ENCODE results near the gene CTSH.
"Not testable (repeated sequence)": the region's sequence is repeated elsewhere in the genome, so short reads cannot be mapped to it uniquely, and the experiment has no call there.

CTSH gene

GRCh38 chr15:78921940-78922339 lies 22.9 kb downstream of the CTSH start:
- no peak for FAIRE-seq

GRCh38 chr15:78921517-78921916 lies 23.3 kb downstream of the CTSH start:
- no peak for FAIRE-seq

DNA sequence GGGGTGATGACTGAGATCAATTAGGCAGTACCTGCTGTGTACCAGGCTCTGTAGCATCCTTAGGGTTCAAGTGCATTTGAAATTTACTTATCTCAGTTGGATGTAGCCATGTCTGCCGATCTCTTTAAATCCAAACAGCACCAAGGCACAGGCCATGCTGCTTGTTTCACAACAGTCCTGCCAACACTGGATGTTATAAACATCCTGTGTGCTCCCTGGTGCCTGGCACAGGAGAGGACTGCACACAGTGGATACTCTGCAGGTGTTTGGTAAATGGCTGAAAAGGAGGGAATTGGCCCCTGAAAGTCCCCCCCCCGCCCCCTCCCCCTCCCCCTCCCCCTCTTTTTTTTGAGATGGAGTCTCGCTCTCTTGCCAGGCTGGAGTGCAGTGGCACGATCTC lies 27.0 kb downstream of the CTSH start:
- no peak for FAIRE-seq

GRCh38 chr15:78916088-78916487 lies 28.8 kb downstream of the CTSH start:
- FAIRE-seq, result no peak

- no peak for FAIRE-seq
These were observed 29.3 kb downstream of the CTSH start for GRCh38 chr15:78915341-78916087.

DNA sequence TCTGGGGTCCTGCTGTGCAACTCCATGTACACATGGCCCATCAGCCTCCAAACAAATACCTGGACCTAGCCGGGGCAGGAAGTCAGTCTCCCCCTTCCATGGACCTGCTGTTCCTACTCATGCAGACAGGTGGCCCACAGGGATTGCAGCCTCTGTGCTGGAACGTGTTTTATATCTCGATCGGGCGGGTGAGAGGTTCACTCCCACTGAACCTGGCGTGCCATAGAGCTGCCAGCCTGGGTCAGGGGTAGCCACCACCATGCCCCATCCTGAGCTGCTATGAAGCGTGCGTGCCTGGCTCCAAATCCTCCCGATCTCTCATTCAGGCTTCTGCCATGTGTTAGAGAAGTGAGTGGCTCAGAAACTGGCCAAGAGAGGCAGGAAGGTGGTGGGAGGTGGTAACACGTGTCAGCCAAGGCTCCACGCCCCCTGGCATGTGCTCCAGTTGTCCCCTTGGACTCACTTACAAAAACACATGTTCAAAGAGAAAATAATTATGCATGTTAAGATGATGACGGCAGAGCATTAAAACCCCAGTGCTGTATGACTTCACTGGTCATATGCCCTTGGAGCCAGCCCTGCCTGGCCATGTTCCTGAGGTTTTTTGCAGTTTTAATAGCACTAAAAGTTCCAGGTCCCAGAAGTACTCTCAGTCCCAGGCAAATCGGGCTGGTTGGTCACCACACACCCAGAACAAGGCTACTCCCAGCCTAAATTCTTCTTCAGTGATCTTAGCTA lies 30.6 kb downstream of the CTSH start:
- no peak for FAIRE-seq

GRCh38 chr15:78913012-78913411 lies 31.8 kb downstream of the CTSH start:
- no peak for FAIRE-seq

DNA sequence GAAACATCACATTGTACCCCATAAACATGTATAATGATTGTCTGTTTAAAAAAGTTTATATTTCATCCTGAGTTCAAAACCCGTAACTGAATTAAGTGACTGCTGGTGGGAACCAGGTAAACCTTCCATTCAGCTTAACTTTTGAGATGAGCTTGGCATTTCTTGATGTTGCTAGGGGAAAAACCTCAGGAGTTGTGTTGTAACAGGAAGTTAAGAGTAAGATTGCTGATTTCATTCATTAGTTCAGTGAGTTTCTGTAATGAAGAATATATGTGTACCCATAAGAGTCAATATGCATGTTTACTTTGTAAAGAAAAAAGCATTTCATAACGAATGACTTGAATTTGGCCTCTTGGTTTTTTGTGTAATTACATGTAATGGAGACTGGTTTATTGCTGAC lies 32.5 kb downstream of the CTSH start:
- FAIRE-seq, result no peak

DNA sequence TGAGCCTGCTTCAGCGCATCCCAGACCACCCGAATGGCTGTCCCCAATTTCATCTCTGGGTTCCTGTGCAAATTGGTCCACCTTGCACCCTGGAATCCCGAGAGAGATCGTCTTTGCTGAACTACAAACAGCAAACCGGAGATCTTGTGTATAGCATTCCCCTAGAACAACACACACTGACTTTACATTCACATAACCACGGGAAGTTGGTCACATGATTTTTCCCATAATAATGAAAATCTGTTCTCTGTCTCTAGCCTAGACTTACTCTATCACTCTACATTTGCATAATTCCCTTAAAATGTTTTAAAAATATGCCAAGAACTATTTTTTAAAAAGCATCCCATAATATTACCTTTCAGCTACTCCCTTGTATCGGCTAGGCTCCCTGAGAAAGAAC lies 34.6 kb downstream of the CTSH start:
- no peak for FAIRE-seq

DNA sequence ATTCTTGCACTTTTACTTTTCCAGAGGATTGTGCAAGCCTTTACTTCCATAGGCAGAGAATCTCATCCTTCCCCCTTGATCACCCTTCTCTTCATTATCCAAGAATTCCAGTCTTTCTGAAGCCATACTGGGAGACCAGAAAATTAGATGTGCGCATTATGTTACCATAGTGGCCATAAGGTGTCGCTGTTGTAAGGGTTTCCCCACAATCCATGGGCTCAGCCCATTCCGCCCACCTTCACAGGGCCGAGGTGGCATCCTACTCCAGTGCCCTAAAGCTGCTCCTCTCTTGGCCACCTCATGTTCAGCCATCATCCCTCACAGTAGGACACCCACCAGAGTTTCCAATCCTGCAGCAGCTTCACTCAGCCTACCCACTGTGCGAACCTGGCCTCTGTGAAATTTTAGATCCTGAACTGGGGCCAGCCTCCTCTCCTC lies 35.0 kb downstream of the CTSH start:
- no peak for FAIRE-seq

- no peak for FAIRE-seq
These were observed 35.6 kb downstream of the CTSH start for GRCh38 chr15:78909160-78909695.

GRCh38 chr15:78907577-78907976 lies 37.3 kb downstream of the CTSH start:
- FAIRE-seq, result no peak

DNA sequence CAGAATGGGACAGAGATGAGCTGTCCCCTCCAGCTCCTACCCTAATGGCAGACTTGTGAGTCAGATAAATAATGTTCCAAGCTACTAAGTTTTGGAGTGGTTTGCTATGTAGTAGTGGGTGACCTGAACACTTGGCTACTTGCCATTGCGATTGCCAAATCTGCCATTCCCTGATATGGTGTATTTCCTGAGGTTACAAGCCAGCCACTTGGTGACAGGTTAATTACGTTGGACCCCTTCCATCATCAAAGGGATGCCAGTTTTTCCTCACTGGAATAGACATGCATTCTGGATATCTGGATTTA lies 38.6 kb downstream of the CTSH start:
- no peak for FAIRE-seq

GRCh38 chr15:78904599-78905358 lies 40.1 kb downstream of the CTSH start:
- no peak for FAIRE-seq

DNA sequence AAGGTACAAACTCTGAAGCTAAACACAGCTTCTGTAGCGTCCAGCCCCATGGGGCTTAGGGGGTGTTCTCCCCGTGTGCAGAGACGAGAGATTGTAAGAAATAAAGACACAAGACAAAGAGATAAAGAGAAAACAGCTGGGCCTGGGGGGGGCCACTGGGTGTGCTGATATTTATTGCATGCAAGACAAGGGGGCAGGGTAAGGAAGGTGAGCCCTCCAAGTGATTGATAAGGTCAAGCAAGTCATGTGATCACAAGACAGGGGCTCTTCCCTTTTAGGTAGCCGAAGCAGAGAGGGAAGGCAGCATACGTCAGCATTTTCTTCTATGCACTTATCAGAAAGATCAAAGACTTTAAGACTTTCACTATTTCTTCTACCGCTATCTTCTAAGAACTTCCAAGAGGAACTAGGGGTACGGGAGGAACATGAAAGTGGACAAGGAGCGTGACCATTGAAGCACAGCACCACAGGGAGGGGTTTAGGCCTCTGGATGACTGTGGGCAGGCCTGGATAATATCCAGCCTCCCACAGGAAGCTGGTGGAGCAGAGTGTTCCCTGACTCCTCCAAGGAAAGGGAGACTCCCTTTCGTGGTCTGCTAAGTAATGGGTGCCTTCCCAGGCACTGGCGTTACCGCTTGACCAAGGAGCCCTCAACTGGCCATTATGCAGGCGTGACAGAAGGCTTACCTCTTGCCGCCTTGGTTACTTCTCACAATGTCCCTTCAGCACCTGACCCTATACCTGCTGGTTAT lies 42.4 kb downstream of the CTSH start:
- FAIRE-seq, result not testable (repeated sequence)

GRCh38 chr15:78900819-78901533 lies 43.9 kb downstream of the CTSH start:
- not testable (repeated sequence) for FAIRE-seq

- FAIRE-seq, result no peak
These were observed 46.3 kb downstream of the CTSH start for GRCh38 chr15:78898540-78898939.

GRCh38 chr15:78895471-78895870 lies 49.4 kb downstream of the CTSH start:
- FAIRE-seq, result no peak

DNA sequence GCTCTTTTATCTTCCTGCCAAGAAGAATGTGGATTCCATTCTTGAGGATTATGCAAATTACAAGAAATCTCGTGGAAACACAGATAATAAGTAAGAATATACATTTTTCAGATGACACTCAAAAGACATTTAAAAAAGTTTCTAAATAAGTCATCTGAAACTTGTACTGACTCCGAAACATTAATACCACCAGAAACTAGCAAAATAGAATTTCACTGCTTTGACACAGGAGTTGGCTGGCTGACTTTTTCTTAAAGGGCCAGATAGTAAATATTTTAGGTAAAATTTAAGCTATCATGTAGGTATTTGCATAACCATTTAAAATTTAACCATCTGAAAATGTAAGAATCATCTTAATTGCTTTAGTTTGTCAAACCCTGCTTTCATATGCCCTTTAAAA lies 51.3 kb downstream of the CTSH start:
- FAIRE-seq, result no peak

DNA sequence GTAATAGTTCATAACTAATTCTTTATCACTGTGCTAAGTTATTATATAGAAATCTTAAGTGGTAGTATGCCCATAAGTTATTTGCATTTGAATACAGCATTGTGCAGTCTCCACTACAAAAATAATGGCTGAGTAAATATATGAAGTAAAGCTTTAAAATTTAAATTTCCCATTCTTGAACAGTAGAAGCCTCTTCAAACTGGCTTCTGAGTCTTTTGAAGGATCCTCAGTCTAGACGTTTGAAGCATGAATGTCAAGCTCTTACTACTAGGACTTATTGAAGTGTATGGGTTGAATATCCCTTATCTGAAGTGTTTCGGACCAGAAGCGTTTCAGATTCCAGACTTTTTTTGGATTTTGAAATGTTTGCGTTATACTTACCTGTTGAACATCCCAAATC lies 55.8 kb downstream of the CTSH start:
- no peak for FAIRE-seq

GRCh38 chr15:78881681-78882080 lies 63.2 kb downstream of the CTSH start:
- FAIRE-seq, result no peak

GRCh38 chr15:78880813-78881212 lies 64.0 kb downstream of the CTSH start:
- no peak for FAIRE-seq
